AG09319 (cell line): ENCODE measurements around the gene GALNT2.

ENCODE experiments used
- DNase-seq: peaks from one replicate; pipeline ENCODE4 v3.0.0-alpha.2; 2010; ENCODE audit warnings: low read depth; ENCODE audit errors: extremely low read depth
- CTCF ChIP-seq: IDR thresholded peaks from 2 replicates; pipeline ENCODE4 v1.5.1; 2011; ENCODE audit warnings: low read depth, mild to moderate bottlenecking, inconsistent platforms, low read length, moderate library complexity

GALNT2 gene

GRCh38 chr1:230272557-230272956 is 205.5 kb downstream of the GALNT2 start:
- no peak for TF ChIP-seq CTCF
- DNase-seq, result no peak

GRCh38 chr1:230273141-230273710 is 206.2 kb downstream of the GALNT2 start:
- no peak for DNase-seq
- no peak for TF ChIP-seq CTCF

GRCh38 chr1:230274254-230274653 is 207.2 kb downstream of the GALNT2 start:
- no peak for TF ChIP-seq CTCF
- no peak for DNase-seq

- no peak for DNase-seq
- TF ChIP-seq CTCF, result no peak
These were observed 209.4 kb downstream of the GALNT2 start for GRCh38 chr1:230276401-230276800.

- no peak for DNase-seq
- no peak for TF ChIP-seq CTCF
These were observed 210.4 kb downstream of the GALNT2 start for GRCh38 chr1:230277201-230278025.

- no peak for TF ChIP-seq CTCF
- no peak for DNase-seq
These were observed 211.3 kb downstream of the GALNT2 start for GRCh38 chr1:230278376-230278775.

GRCh38 chr1:230278871-230279582 is 212.0 kb downstream of the GALNT2 start:
- no peak for DNase-seq
- TF ChIP-seq CTCF, result no peak
